ENCODE measurements around the gene PARP6. TPM values are rescaled to one million over a fixed set of nuclear protein-coding genes. Genes with fewer than 3 reads are reported as not detected.

Gene PARP6
- total RNA-seq, 6 experiments from 2014 or later, result 7.9 to 23.0 (median 13.1) TPM

DNA sequence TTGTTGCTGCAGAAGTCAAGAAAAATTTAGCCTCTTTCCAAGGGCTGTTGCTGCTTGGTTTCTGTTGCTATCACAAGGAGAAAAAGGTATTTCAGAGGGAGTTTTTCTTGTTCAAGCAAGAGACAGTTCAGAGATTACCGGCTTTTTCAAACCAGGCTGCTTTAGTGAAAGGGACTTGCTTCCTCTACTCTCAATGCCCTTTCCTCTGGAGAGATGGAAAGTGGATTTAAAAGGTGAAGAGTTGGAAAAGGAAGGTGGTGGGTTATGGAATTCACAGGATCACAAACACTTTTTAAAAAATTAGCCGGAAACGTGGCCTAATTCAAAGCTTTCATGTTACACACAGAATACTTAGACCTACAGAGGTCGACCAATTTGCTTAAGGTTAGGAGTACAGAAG, 1.1 kb downstream of the PARP6 start:
- H3K27me3 ChIP-seq, result no peaks in the 10 kb centered on the region

DNA sequence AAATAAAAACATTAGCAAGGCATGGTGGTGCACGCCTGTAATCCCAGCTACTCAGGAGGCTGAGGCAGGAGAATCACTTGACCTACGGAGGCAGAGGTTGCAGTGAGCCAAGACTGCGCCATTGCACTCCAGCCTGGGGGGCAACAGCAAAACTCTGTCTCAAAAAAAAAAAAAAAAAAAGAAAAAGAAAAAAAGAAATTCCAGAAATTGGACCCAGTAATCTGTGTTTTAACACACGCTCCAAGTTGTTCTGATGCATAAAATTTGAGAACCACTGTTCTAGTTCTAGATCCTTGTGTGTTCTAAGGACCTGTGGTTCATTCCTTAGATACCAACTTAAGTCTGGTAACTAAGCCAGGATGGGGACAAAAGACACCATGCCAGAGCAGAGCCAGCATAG, 2.6 kb downstream of the PARP6 start:
- WGBS (ENCODE audit: insufficient coverage, low coverage, low lambda C conversion rate, missing lambda C conversion rate), result 100% methylated on average over 1 of the region's 4 CpGs
- peaks cover 0 to 21% (median 3%) of the 10 kb centered on the region in 4 donors for H3K36me3 ChIP-seq

More for the DNA sequence above, 1.1 kb downstream of the PARP6 start:
- Histone ChIP-seq H3K27ac (no peak overlapping the region), H3K4me3 (no peak overlapping the region), H3K4me1 (no peaks in the 10 kb centered on the region), H3K9me3 (no peaks in the 10 kb centered on the region), H3K36me3 (peaks cover 0 to 7% (median 2%) of the 10 kb centered on the region in 4 donors)
- intact Hi-C loops (cut with DNase I), result no loop called here
- WGBS (ENCODE audit: insufficient coverage, low coverage, low lambda C conversion rate, missing lambda C conversion rate), result 69% methylated on average over 4 of the region's 4 CpGs
- TF ChIP-seq, protein P1, sequence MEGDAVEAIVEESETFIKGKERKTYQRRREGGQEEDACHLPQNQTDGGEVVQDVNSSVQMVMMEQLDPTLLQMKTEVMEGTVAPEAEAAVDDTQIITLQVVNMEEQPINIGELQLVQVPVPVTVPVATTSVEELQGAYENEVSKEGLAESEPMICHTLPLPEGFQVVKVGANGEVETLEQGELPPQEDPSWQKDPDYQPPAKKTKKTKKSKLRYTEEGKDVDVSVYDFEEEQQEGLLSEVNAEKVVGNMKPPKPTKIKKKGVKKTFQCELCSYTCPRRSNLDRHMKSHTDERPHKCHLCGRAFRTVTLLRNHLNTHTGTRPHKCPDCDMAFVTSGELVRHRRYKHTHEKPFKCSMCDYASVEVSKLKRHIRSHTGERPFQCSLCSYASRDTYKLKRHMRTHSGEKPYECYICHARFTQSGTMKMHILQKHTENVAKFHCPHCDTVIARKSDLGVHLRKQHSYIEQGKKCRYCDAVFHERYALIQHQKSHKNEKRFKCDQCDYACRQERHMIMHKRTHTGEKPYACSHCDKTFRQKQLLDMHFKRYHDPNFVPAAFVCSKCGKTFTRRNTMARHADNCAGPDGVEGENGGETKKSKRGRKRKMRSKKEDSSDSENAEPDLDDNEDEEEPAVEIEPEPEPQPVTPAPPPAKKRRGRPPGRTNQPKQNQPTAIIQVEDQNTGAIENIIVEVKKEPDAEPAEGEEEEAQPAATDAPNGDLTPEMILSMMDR (IDR thresholded peaks at IDR 0.05), result no peak
- no peak for TF ChIP-seq POLR2A (IDR thresholded peaks at IDR 0.05)
- ATAC-seq, result no peak
- DNase-seq, result no peak

DNA sequence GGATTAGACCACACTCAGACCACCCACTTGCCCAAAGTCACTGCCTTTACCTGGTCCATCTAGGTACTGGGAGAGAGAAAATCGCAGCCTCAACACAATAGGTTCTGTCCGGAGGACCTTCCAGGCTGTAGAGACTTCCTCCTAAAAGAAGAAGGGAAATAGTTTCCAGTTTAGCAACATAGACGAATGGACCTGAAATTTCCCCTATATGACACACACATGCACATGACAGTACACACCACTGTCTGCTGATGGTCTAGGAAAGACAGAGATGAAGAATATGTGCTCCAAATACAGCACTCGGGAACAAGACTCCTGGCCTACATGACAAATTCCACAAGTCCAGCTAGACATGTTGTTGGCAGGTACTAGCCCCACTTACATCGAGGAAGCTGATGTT, 7.3 kb downstream of the PARP6 start:
- no peak for ATAC-seq
- TF ChIP-seq, protein P1 (IDR thresholded peaks at IDR 0.05), result no peak
- no peak for TF ChIP-seq POLR2A (IDR thresholded peaks at IDR 0.05)
- Histone ChIP-seq H3K9me3 (no peaks in the 10 kb centered on the region), H3K27me3 (no peaks in the 10 kb centered on the region), H3K27ac (no peak overlapping the region), H3K4me3 (no peak overlapping the region), H3K4me1 (no peaks in the 10 kb centered on the region), H3K36me3 (peaks cover 0 to 56% (median 18%) of the 10 kb centered on the region in 4 donors)
- WGBS (ENCODE audit: insufficient coverage, low coverage, low lambda C conversion rate, missing lambda C conversion rate), result 91% methylated on average over 5 of the region's 5 CpGs
- no peak for DNase-seq
- intact Hi-C loops (cut with DNase I), result no loop called here

More for the DNA sequence above, 2.6 kb downstream of the PARP6 start:
- Histone ChIP-seq H3K27me3 (no peaks in the 10 kb centered on the region), H3K4me3 (no peak overlapping the region), H3K4me1 (no peaks in the 10 kb centered on the region), H3K27ac (no peak overlapping the region), H3K9me3 (no peaks in the 10 kb centered on the region)
- no peak for ATAC-seq
- no peak for DNase-seq
- intact Hi-C loops (cut with DNase I), result no loop called here
- no peak for TF ChIP-seq POLR2A (IDR thresholded peaks at IDR 0.05)
- TF ChIP-seq, protein P1 (IDR thresholded peaks at IDR 0.05), result no peak

DNA sequence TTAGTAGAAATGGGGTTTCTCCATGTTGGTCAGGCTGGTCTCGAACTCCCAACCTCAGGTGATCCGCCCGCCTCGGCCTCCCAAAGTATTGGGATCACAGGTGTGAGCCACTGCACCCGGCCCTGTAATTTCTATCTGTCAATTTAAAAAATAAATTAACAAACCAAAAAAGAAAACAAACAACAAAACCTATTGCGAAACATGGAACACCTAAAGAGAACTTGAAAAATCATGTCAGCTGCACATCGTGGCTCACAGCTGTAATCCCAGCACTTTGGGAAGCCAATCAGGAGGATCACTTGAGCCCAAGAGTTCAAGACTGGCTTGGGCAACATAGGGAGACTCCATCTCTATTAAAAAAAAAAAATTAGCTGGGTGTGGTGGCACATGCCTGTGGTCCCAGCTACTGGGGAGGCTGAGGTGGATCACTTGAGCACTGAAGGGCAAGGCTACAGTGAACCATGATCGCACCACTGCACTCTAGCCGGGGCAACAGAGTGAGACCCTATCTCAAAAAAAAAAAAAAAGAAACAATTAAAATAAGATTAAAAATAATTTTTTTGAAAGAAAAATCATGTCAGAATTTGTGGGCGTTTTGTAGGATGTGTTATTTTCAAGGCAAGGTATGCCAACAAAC, 19.6 kb downstream of the PARP6 start:
- intact Hi-C loops (cut with DNase I), result no loop called here
- Histone ChIP-seq H3K4me1 (no peaks in the 10 kb centered on the region), H3K4me3 (no peak overlapping the region), H3K27ac (no peak overlapping the region), H3K27me3 (no peaks in the 10 kb centered on the region), H3K9me3 (no peaks in the 10 kb centered on the region), H3K36me3 (peaks cover 0 to 23% (median 8%) of the 10 kb centered on the region in 4 donors)
- TF ChIP-seq, protein P1 (IDR thresholded peaks at IDR 0.05), result no peak
- no peak for TF ChIP-seq POLR2A (IDR thresholded peaks at IDR 0.05)
- WGBS (ENCODE audit: insufficient coverage, low coverage, low lambda C conversion rate, missing lambda C conversion rate), result 91% methylated on average over 9 of the region's 10 CpGs
- DNase-seq (no peak), ATAC-seq (no peak)

All from right lobe of liver (tissue), 6 donors.